Psoas muscle (tissue), 8 donors: ENCODE data around the gene ZNF180. TPM values are rescaled to one million over a fixed set of nuclear protein-coding genes. Genes with fewer than 3 reads are reported as not detected.

Source experiments
- ATAC-seq, 4 donors: fragments of 200-7000 bp; cut with Tn5 transposase; one replicate each; pipeline ENCODE4 v1.9.1; 2020; ENCODE audit warnings: moderate library complexity in 3 of 4, mild to moderate bottlenecking in 2 of 4
- DNase-seq, 2 donors: peaks; one replicate each; pipeline ENCODE4 v3.0.0-alpha.2; 2020
- H3K27ac ChIP-seq: fragments of 200-600 bp; one replicate; pipeline ENCODE4 v1.8.0; 2022
- H3K27me3 ChIP-seq, 3 donors: fragments of 200-600 bp in 1 of 3; one replicate each; pipeline versions ENCODE4 v1.6.1 to v1.8.0; 2013 to 2022; ENCODE audit warnings: low read length in 2 of 3, mild to moderate bottlenecking in 2 of 3, moderate library complexity in 1 of 3; ENCODE audit not compliant: insufficient read depth in 3 of 3
- H3K36me3 ChIP-seq, 2 donors: fragments of 200-600 bp in 1 of 2; one replicate each; pipeline versions ENCODE4 v1.6.1 to v1.8.0; 2013 to 2022; ENCODE audit warnings: low read depth in 1 of 2, mild to moderate bottlenecking in 1 of 2, moderate library complexity in 1 of 2; ENCODE audit not compliant: insufficient read depth in 1 of 2
- H3K4me1 ChIP-seq: fragments of 200-600 bp; one replicate; pipeline ENCODE4 v1.8.0; 2022
- H3K4me3 ChIP-seq: fragments of 200-600 bp; one replicate; pipeline ENCODE4 v1.8.0; 2022; ENCODE audit warnings: mild to moderate bottlenecking
- H3K9me3 ChIP-seq: fragments of 200-600 bp; one replicate; pipeline ENCODE4 v1.8.0; 2022
- WGBS, 3 donors: extraction: QIAGEN DNeasy Blood & Tissue Kit; methylation state at CpG; one replicate each; pipeline versions ENCODE4 v1.1.6 to v1.1.7; 2013; 5-methylcytosine and 5-hydroxymethylcytosine counted together
- intact Hi-C, 2 donors: fragments of 100-400 bp; cut with DNase I; formaldehyde crosslinking; loops; one replicate each; pipeline versions ENCODE4 v1.11.0 to v1.14.2; 2022
- long read RNA-seq, 2 donors: library from polyadenylated mRNA; unstranded; transcript quantifications; one replicate each; pipeline ENCODE4 v2.0.0, GENCODE V29; 2021
- polyA plus RNA-seq, 3 donors: library from polyadenylated mRNA; stranded (reverse); fragments of 200-250 nt; gene quantifications; one replicate each; pipeline ENCODE4 v1.2.3, GENCODE V29; 2013
- total RNA-seq, 4 donors: library from RNA; stranded (reverse); fragmentation: NEBNext Ultra II Directional in 2 of 4; extraction: Animal tissue kit (Norgen Biotek cat#: 25700) in 2 of 4; gene quantifications; one replicate each; pipeline versions ENCODE4 v1.2.1 to v1.2.4, GENCODE V29; 2021 to 2023
- TF ChIP-seq, protein P1 (sequence below): fragments of 200-600 bp; IDR thresholded peaks from one replicate; pipeline ENCODE4 v1.8.0; 2022; ENCODE audit warnings: antibody characterized with exemption
- donor health status: healthy with polysubstance abuse.
- donor health status: DM: no; HTN: no; CAD: no; lungs with moderate emphysema.
- donor health status: Bipolar disorder and iron deficiency.
- donor health status: healthy.
- donor health status: DM: yes; HTN: yes; CAD: no.
- donor health status: DM: no; HTN: no; CAD: no.
- donor health status: DM: no; HTN: no; CAD: no.
- donor health status: DM: yes; HTN: yes; CAD: no.

ZNF180 gene
- 1 to 10 TPM; 1.9 to 3.8 (median 2.7) TPM for total RNA-seq
- polyA plus RNA-seq: 1 to 10 TPM; 2.1 to 3.5 (median 2.4) TPM
- long read RNA-seq, donor 1, partial matches to known transcripts: 0 of 1 reads
- long read RNA-seq, donor 1, other reads (novel, unspliced or antisense): 0 of 1 reads
- long read RNA-seq, donor 2, partial matches to known transcripts: 0 of 2 reads
- long read RNA-seq, donor 2, other reads (novel, unspliced or antisense): 2 of 2 reads

DNA sequence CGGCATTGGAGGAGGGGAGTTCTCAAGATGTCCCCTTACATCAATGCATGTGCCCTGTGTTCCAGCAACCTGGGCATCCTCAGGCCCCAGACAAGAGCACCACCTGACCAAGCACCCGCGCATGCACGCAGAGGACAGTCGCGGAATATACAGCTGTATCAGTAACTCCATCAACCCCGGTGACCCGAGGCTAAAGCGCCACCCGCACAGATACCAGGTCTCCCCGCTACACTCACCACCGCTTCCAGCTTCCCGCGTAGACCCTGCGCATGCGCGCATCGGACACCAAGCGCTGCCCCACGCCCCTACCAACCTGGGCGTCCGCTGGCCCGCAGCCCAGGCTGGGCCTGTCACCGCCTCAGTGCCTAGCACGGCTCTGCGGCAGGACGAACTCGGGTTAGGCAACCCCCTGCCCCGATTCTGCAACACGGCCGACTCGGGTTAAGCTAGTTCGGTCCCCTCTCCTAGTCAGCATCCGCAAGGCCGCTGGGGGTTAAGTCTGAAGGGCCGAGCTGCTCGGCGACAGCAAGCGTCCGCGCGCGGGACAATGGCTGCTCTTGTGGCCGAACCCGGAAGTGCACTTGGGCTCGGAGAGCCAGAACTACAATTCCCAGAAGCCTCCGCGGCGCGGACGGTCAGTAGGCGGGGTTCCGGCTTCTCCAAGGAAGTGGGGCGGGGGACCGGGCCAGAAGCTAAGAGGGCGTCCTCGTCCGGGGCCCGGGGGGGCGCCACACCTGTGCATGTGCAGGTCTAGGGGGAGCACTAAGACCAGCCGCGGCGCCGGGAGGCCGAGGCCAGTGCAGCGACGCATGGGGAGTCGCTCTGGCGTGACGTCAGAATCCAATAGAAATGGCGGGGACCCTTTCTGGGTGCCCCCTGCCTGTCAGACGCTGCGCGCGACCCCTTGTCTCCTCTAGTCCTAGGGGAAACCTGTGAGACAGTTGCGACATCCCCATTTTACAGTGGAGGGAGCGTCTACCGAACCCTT, at the start of gene ZNF180:
Gene ZNF180 (minus strand): TSS at position 561 of the 988 bp plus-strand sequence. CDS start 3,188 bp downstream, outside the sequence.
- Histone ChIP-seq H3K27ac (peak within 1 kb of the TSS; percentile 82), H3K4me1 (peaks cover 5% of the 10 kb centered on the region), H3K27me3 (no peaks in the 10 kb centered on the region), H3K4me3 (peak within 1 kb of the TSS; percentile 89), H3K9me3 (peaks cover 46% of the 10 kb centered on the region), H3K36me3 (peaks cover 6 to 21% of the 10 kb centered on the region in 2 donors)
- WGBS, 3 donors: 0 to 1% (median 1%) methylated on average over 57 to 78 of the region's 78 CpGs
- TF ChIP-seq, protein P1, sequence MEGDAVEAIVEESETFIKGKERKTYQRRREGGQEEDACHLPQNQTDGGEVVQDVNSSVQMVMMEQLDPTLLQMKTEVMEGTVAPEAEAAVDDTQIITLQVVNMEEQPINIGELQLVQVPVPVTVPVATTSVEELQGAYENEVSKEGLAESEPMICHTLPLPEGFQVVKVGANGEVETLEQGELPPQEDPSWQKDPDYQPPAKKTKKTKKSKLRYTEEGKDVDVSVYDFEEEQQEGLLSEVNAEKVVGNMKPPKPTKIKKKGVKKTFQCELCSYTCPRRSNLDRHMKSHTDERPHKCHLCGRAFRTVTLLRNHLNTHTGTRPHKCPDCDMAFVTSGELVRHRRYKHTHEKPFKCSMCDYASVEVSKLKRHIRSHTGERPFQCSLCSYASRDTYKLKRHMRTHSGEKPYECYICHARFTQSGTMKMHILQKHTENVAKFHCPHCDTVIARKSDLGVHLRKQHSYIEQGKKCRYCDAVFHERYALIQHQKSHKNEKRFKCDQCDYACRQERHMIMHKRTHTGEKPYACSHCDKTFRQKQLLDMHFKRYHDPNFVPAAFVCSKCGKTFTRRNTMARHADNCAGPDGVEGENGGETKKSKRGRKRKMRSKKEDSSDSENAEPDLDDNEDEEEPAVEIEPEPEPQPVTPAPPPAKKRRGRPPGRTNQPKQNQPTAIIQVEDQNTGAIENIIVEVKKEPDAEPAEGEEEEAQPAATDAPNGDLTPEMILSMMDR: peak; percentile 64
- DNase-seq (peak; percentile 94 to 97), ATAC-seq (peak; percentile 98 to 99 (median 99))
- intact Hi-C loops: no loop called here

DNA sequence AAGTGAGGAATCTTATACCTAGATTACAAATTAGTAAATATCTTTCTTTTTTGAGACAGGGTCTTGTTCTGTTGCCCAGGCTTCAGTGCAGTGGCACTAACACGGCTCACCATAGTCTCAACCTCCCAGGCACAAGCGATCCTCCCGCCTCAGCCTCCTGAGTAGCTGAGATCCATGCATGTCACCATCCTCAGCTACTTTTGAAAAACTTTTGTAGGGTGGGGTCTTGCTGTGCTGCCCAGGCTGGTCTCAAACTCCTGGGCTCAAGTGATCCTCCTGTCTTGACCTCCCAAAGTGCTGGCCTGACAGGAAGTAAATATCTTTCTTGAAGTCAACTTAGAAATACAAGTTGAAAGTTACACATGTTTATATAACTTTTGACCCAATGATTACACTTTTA, 49.2 kb upstream of the ZNF180 start:
- H3K36me3 ChIP-seq: no peaks in the 10 kb centered on the region
- DNase-seq: no peak
- H3K27ac ChIP-seq: no peak overlapping the region
- 90 to 96% (median 92%) methylated on average over 3 of the region's 3 CpGs for WGBS, 3 donors
- no peaks in the 10 kb centered on the region for H3K9me3 ChIP-seq
- intact Hi-C loops: no loop called here
- TF ChIP-seq, protein P1: no peak
- no peak for ATAC-seq
- no peaks in the 10 kb centered on the region for H3K4me1 ChIP-seq
- peaks cover 0 to 4% (median 2%) of the 10 kb centered on the region in 3 donors for H3K27me3 ChIP-seq
- no peak overlapping the region for H3K4me3 ChIP-seq

DNA sequence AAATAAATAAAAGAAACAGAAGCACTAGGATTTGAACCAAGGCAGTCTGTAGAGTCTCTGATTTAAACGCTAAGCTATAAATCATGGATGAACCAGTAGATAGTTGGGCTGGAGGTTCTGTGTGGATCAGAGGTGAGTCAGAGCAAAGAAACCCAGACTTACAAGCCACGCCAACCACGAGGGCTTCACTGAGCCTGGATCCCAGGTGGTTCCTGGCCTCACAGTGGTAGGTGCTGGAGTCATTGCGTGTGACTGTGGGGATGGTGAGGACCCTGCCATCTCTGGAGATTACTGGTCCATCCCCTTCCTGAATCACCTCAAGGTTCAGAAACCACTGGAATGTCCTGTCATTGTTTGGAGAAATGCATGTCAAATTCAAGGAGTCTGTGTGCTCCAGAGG, 48.4 kb upstream of the ZNF180 start:
- TF ChIP-seq, protein P1: no peak
- no peaks in the 10 kb centered on the region for H3K36me3 ChIP-seq
- H3K4me1 ChIP-seq: no peaks in the 10 kb centered on the region
- peaks cover 0 to 6% (median 4%) of the 10 kb centered on the region in 3 donors for H3K27me3 ChIP-seq
- intact Hi-C loops: no loop called here
- ATAC-seq: no peak
- H3K4me3 ChIP-seq: no peak overlapping the region
- H3K9me3 ChIP-seq: no peaks in the 10 kb centered on the region
- 70 to 79% (median 70%) methylated on average over 4 of the region's 4 CpGs for WGBS, 3 donors
- H3K27ac ChIP-seq: no peak overlapping the region
- DNase-seq: no peak

DNA sequence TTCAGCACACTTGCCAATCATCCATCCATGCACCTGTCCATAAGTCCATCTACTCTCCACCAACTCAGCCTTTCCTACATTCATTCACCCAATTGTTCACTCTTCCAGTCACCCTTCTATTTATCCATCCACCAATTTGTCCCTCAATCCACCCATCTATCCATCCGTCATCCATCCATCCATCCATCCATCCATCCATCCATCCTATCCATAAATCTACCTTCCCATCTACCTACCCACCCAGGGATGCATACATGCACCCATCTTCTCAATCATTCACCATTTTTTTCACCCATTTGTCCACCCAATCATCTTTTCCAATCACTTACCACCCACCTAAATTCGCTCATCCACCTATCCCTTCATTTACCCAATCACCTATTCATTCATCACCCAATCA, 43.7 kb upstream of the ZNF180 start:
- Histone ChIP-seq H3K36me3 (no peaks in the 10 kb centered on the region), H3K27me3 (peaks cover 0 to 6% (median 2%) of the 10 kb centered on the region in 3 donors), H3K27ac (no peak overlapping the region), H3K9me3 (no peaks in the 10 kb centered on the region), H3K4me1 (no peaks in the 10 kb centered on the region), H3K4me3 (no peak overlapping the region)
- TF ChIP-seq, protein P1: no peak
- ATAC-seq (no peak), DNase-seq (no peak)
- WGBS, 3 donors: 51 to 64% (median 61%) methylated on average over 2 of the region's 2 CpGs
- intact Hi-C loops: no loop called here
